ENCODE results near the gene RPS6KA1. TPM values are rescaled to one million over a fixed set of nuclear protein-coding genes. Genes with fewer than 3 reads are reported as not detected.

The RPS6KA1 gene
- total RNA-seq, 4 donors from 2014 or later: 10.7 to 37.2 (median 13.5) TPM

GRCh38 chr1:26597629-26598039, 68.1 kb downstream of the RPS6KA1 start:
- peaks cover 0 to 5% (median 0%) of the 10 kb centered on the region in 4 donors for H3K4me1 ChIP-seq
- WGBS, 2 donors: 4% methylated on average over 2 of the region's 2 CpGs
- no peak for TF ChIP-seq POLR2A (IDR thresholded peaks at IDR 0.05)
- TF ChIP-seq CTCF (IDR thresholded peaks at IDR 0.05): peak; percentile 59 to 82 (median 79)
- TF ChIP-seq EP300 (IDR thresholded peaks at IDR 0.05): no peak
- DNase-seq (ENCODE audit: low spot score in 2 of 2): no peak
- no peak overlapping the region for H3K27ac ChIP-seq
- no peak overlapping the region for H3K4me3 ChIP-seq
- no peaks in the 10 kb centered on the region for H3K27me3 ChIP-seq
- no peaks in the 10 kb centered on the region for H3K36me3 ChIP-seq
- no peaks in the 10 kb centered on the region for H3K9me3 ChIP-seq

GRCh38 chr1:26598890-26599289, 69.3 kb downstream of the RPS6KA1 start:
- Histone ChIP-seq H3K36me3 (no peaks in the 10 kb centered on the region), H3K27me3 (no peaks in the 10 kb centered on the region), H3K9me3 (no peaks in the 10 kb centered on the region), H3K4me3 (no peak overlapping the region), H3K27ac (no peak overlapping the region), H3K4me1 (peaks cover 0 to 11% (median 0%) of the 10 kb centered on the region in 4 donors)
- WGBS, 2 donors: 51 to 54% methylated on average over 3 of the region's 3 CpGs
- no peak for DNase-seq (ENCODE audit: low spot score in 2 of 2)
- TF ChIP-seq CTCF (IDR thresholded peaks at IDR 0.05) (no peak), EP300 (IDR thresholded peaks at IDR 0.05) (no peak), POLR2A (IDR thresholded peaks at IDR 0.05) (no peak)

- H3K9me3 ChIP-seq: no peaks in the 10 kb centered on the region
- WGBS, 2 donors: 0 to 1% methylated on average over 2 of the region's 2 CpGs
- H3K27me3 ChIP-seq: no peaks in the 10 kb centered on the region
- H3K4me3 ChIP-seq: no peak overlapping the region
- peak overlapping the region in 2 of 4 donors; percentile 2 to 5 for H3K27ac ChIP-seq
- TF ChIP-seq CTCF (IDR thresholded peaks at IDR 0.05) (peak; percentile 78 to 95 (median 86)), EP300 (IDR thresholded peaks at IDR 0.05) (peak in 1 of 2 donors; percentile 63), POLR2A (IDR thresholded peaks at IDR 0.05) (no peak)
- no peaks in the 10 kb centered on the region for H3K36me3 ChIP-seq
- peak in 1 of 2 donors; percentile 96 for DNase-seq (ENCODE audit: low spot score in 2 of 2)
- peaks cover 0 to 11% (median 0%) of the 10 kb centered on the region in 4 donors for H3K4me1 ChIP-seq
Measured at GRCh38 chr1:26602378-26602959, 72.9 kb downstream of the RPS6KA1 start.

- Histone ChIP-seq H3K27me3 (no peaks in the 10 kb centered on the region), H3K27ac (no peak overlapping the region), H3K4me3 (no peak overlapping the region), H3K36me3 (no peaks in the 10 kb centered on the region), H3K9me3 (no peaks in the 10 kb centered on the region), H3K4me1 (peaks cover 0 to 11% (median 0%) of the 10 kb centered on the region in 4 donors)
- WGBS, 2 donors: 64 to 73% methylated on average over 4 of the region's 4 CpGs
- DNase-seq (ENCODE audit: low spot score in 2 of 2): no peak
- TF ChIP-seq EP300 (IDR thresholded peaks at IDR 0.05) (no peak), CTCF (IDR thresholded peaks at IDR 0.05) (no peak), POLR2A (IDR thresholded peaks at IDR 0.05) (no peak)
Measured at GRCh38 chr1:26603856-26604255, 74.3 kb downstream of the RPS6KA1 start.

GRCh38 chr1:26607186-26607585, 77.6 kb downstream of the RPS6KA1 start:
- Histone ChIP-seq H3K9me3 (no peaks in the 10 kb centered on the region), H3K27ac (no peak overlapping the region), H3K4me3 (no peak overlapping the region), H3K27me3 (no peaks in the 10 kb centered on the region), H3K36me3 (no peaks in the 10 kb centered on the region), H3K4me1 (peaks cover 0 to 10% (median 0%) of the 10 kb centered on the region in 4 donors)
- no peak for DNase-seq (ENCODE audit: low spot score in 2 of 2)
- WGBS, 2 donors: 65 to 69% methylated on average over 3 of the region's 3 CpGs
- no peak for TF ChIP-seq EP300 (IDR thresholded peaks at IDR 0.05)
- TF ChIP-seq CTCF (IDR thresholded peaks at IDR 0.05): no peak
- TF ChIP-seq POLR2A (IDR thresholded peaks at IDR 0.05): no peak

Measured in tibial nerve (tissue), 4 donors.